Measurements from ENCODE around the gene NOL9.

- TF ChIP-seq, protein P1, sequence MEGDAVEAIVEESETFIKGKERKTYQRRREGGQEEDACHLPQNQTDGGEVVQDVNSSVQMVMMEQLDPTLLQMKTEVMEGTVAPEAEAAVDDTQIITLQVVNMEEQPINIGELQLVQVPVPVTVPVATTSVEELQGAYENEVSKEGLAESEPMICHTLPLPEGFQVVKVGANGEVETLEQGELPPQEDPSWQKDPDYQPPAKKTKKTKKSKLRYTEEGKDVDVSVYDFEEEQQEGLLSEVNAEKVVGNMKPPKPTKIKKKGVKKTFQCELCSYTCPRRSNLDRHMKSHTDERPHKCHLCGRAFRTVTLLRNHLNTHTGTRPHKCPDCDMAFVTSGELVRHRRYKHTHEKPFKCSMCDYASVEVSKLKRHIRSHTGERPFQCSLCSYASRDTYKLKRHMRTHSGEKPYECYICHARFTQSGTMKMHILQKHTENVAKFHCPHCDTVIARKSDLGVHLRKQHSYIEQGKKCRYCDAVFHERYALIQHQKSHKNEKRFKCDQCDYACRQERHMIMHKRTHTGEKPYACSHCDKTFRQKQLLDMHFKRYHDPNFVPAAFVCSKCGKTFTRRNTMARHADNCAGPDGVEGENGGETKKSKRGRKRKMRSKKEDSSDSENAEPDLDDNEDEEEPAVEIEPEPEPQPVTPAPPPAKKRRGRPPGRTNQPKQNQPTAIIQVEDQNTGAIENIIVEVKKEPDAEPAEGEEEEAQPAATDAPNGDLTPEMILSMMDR (IDR thresholded peaks at IDR 0.05) = no peak
- TF ChIP-seq POLR2A (IDR thresholded peaks at IDR 0.05) = no peak
Observed at GRCh38 chr1:6487804-6488484, 66.4 kb downstream of the NOL9 start.
